GM10248 (cell line): ENCODE results near the gene RBM4.
A peak's percentile ranks its signal among the peaks of the same experiment; 100 is the strongest.

Source experiments
- CTCF ChIA-PET: fragments of 300-600 bp; sonication (Branson Sonifier 250); formaldehyde crosslinking; extraction: SDS; loops from one replicate; lab custom pipeline; 2021; ENCODE audit warnings: antibody characterized with exemption; lab: Yijun Ruan, JAX
- POLR2A ChIA-PET: fragments of 350-650 bp; sonication (Branson Sonifier 250); formaldehyde crosslinking; extraction: SDS; loops from one replicate; lab custom pipeline; 2020; ENCODE audit warnings: antibody characterized with exemption; lab: Yijun Ruan, JAX
- DNase-seq: peaks from one replicate; pipeline ENCODE4 v3.0.0; 2012; ENCODE audit errors: extremely low spot score
- CTCF ChIP-seq: IDR thresholded peaks from 2 replicates; pipeline ENCODE4 v1.5.1; 2012; ENCODE audit warnings: mild to moderate bottlenecking, low read depth; ENCODE audit errors: extremely low read depth, missing control alignments, control extremely low read depth

RBM4 gene

GRCh38 chr11:66676282-66676919 is 37.9 kb downstream of the RBM4 start:
- no peak for DNase-seq
- POLR2A ChIA-PET, result interaction anchor here (0.9 to 2.2 kb wide), 2 partner anchors 38 to 131 kb away, joined by 4 to 12 read pairs; partner anchors contain the start of genes RBM4 and ZDHHC24
- CTCF ChIA-PET, result interaction anchor here (1.1 to 4.8 kb wide), 14 partner anchors 8 to 287 kb away, joined by 3 to 103 read pairs (median 11); partner anchors contain the start of genes CCDC87, CCS, CTSF and MRPL11
- no peak for TF ChIP-seq CTCF

- ChIA-PET POLR2A (interaction anchor here (0.6 to 2.2 kb wide), 10 partner anchors 17 to 365 kb away, joined by 3 to 12 read pairs (median 4); partner anchors contain the start of genes CCDC87, RBM14, RBM4 and ZDHHC24), CTCF (interaction anchor here (0.6 to 4.8 kb wide), 31 partner anchors 9 to 291 kb away, joined by 3 to 103 read pairs (median 9); partner anchors contain the start of genes BBS1, CCDC87, CCS and CTSF)
- TF ChIP-seq CTCF, result no peak
- no peak for DNase-seq
These were observed 38.6 kb downstream of the RBM4 start for GRCh38 chr11:66676931-66677598.

- POLR2A ChIA-PET, result interaction anchor here (0.6 to 2.2 kb wide), 15 partner anchors 18 to 366 kb away, joined by 3 to 12 read pairs (median 3); partner anchors contain the start of genes ACTN3, CCDC87, DPP3 and RBM14
- no peak for TF ChIP-seq CTCF
- DNase-seq, result peak; percentile 98
- CTCF ChIA-PET, result interaction anchor here (0.6 to 4.8 kb wide), 64 partner anchors 8 to 291 kb away, joined by 3 to 103 read pairs (median 5); partner anchors contain the start of genes ACTN3, BBS1, CCDC87 and CCS
These were observed 39.3 kb downstream of the RBM4 start, which contains the start of gene RBM4B for GRCh38 chr11:66677599-66678375. TSS of gene RBM4B (minus strand) at chr11:66677887. CDS start at chr11:66677079, 808 bp downstream.

GRCh38 chr11:66680966-66681645 is 42.6 kb downstream of the RBM4 start:
- no peak for DNase-seq
- ChIA-PET CTCF (interaction anchor here (1.2 to 4.8 kb wide), 6 partner anchors 13 to 272 kb away, joined by 3 to 103 read pairs (median 4); partner anchors contain the start of gene MRPL11), POLR2A (no interaction called here)
- no peak for TF ChIP-seq CTCF

- TF ChIP-seq CTCF, result no peak
- ChIA-PET CTCF (interaction anchor here (1.9 kb wide), 1 partner anchor 150 kb away, joined by 4 read pairs; no protein-coding TSS in a partner anchor), POLR2A (no interaction called here)
- no peak for DNase-seq
These were observed 45.4 kb downstream of the RBM4 start for GRCh38 chr11:66683877-66684276.
